IMR-90 (cell line): ENCODE data around the gene SETD3. TPM values are rescaled to one million over a fixed set of nuclear protein-coding genes. Genes with fewer than 3 reads are reported as not detected.
A peak's percentile ranks its signal among the peaks of the same experiment; 100 is the strongest.

Source experiments
- ATAC-seq: fragments of 200-7000 bp; cut with Tn5 transposase; 2 replicates; pipeline ENCODE4 v1.9.1; 2020; ENCODE audit warnings: low read depth, mild to moderate bottlenecking, moderate library complexity
- BruUV-seq: library from RNA; stranded (reverse); fragments of 400-500 nt; replicated peaks from 2 replicates; lab custom pipeline; 2021; lab: Mats Ljungman, UMichigan
- CTCF ChIA-PET: fragments of 300-600 bp; formaldehyde crosslinking; extraction: SDS; loops from one replicate; lab custom pipeline; 2021; ENCODE audit warnings: antibody characterized with exemption; lab: Yijun Ruan, JAX
- POLR2A ChIA-PET: fragments of 300-600 bp; sonication (Branson Sonifier 250); formaldehyde crosslinking; loops from one replicate; lab custom pipeline; 2022; ENCODE audit warnings: antibody characterized with exemption; ENCODE audit not compliant: unreplicated experiment; lab: Charles Lee
- DNase-seq: peaks from one replicate; pipeline ENCODE4 v3.0.0; 2013
- H2AFZ ChIP-seq: replicated peaks from 2 replicates; pipeline ENCODE3; 2013; ENCODE audit warnings: low read length, mild to moderate bottlenecking; ENCODE audit not compliant: poor library complexity
- H2AK5ac ChIP-seq: 2 replicates; pipeline ENCODE4 v1.6.1; 2013; ENCODE audit warnings: low read depth, low read length, inconsistent platforms
- H2AK9ac ChIP-seq: replicated peaks from 2 replicates; pipeline ENCODE3; 2013; ENCODE audit warnings: mild to moderate bottlenecking, low read depth, low read length, moderate library complexity; ENCODE audit not compliant: poor library complexity
- H2BK120ac ChIP-seq: 2 replicates; pipeline ENCODE4 v1.6.1; 2013; ENCODE audit warnings: low read depth, low read length, inconsistent platforms
- H2BK15ac ChIP-seq: 3 replicates; pipeline ENCODE4 v1.6.1; 2013; ENCODE audit warnings: low read depth, low read length, inconsistent platforms
- H2BK20ac ChIP-seq: 2 replicates; pipeline ENCODE4 v1.6.1; 2013; ENCODE audit warnings: low read depth, mild to moderate bottlenecking, inconsistent platforms, low read length, moderate library complexity
- H2BK5ac ChIP-seq: 2 replicates; pipeline ENCODE4 v1.6.1; 2013; ENCODE audit warnings: mild to moderate bottlenecking, low read depth, low read length, inconsistent platforms; ENCODE audit not compliant: poor library complexity, severe bottlenecking
- H3K14ac ChIP-seq: replicated peaks from 2 replicates; pipeline ENCODE4 v1.6.1; 2013; ENCODE audit warnings: low read depth, low read length, inconsistent platforms
- H3K18ac ChIP-seq: 2 replicates; pipeline ENCODE4 v1.6.1; 2013; ENCODE audit warnings: low read depth, low read length, control low read depth
- H3K23ac ChIP-seq: 2 replicates; pipeline ENCODE4 v1.6.1; 2013; ENCODE audit warnings: low read depth, low read length, inconsistent platforms
- H3K27ac ChIP-seq: 2 replicates; pipeline ENCODE4 v1.5.1; 2013; ENCODE audit warnings: mild to moderate bottlenecking, control low read depth, low read length; ENCODE audit not compliant: insufficient read depth
- H3K27me3 ChIP-seq: 2 replicates; pipeline ENCODE4 v1.6.1; 2013; ENCODE audit warnings: low read length; ENCODE audit not compliant: control insufficient read depth, insufficient read depth
- H3K36me3 ChIP-seq: 2 replicates; pipeline ENCODE4 v1.6.1; 2013; ENCODE audit warnings: low read length, mixed read lengths; ENCODE audit not compliant: control insufficient read depth, insufficient read depth
- H3K4ac ChIP-seq: 2 replicates; pipeline ENCODE4 v1.6.1; 2013; ENCODE audit warnings: low read depth, low read length, inconsistent platforms
- H3K4me1 ChIP-seq: 2 replicates; pipeline ENCODE4 v1.6.1; 2013; ENCODE audit warnings: low read length, mixed read lengths; ENCODE audit not compliant: control insufficient read depth, insufficient read depth
- H3K4me2 ChIP-seq: 2 replicates; pipeline ENCODE4 v1.6.1; 2013; ENCODE audit warnings: low read depth, mild to moderate bottlenecking, control low read depth, low read length, moderate library complexity
- H3K4me3 ChIP-seq: 2 replicates; pipeline ENCODE4 v1.5.1; 2013; ENCODE audit warnings: low read depth, mild to moderate bottlenecking, control low read depth, low read length, moderate library complexity; ENCODE audit not compliant: insufficient read depth
- H3K56ac ChIP-seq: 2 replicates; pipeline ENCODE4 v1.6.1; 2013; ENCODE audit warnings: low read length, inconsistent platforms; ENCODE audit not compliant: insufficient read depth; ENCODE audit errors: extremely low read depth
- H3K79me1 ChIP-seq, 2 experiments: 2 replicates each; pipeline ENCODE4 v1.6.1; 2013; ENCODE audit warnings: low read length in 2 of 2, inconsistent platforms in 1 of 2, low read depth in 1 of 2
- H3K9ac ChIP-seq: 2 replicates; pipeline ENCODE4 v1.6.1; 2013; ENCODE audit warnings: low read depth, low read length, control low read depth
- H3K9me1 ChIP-seq: 2 replicates; pipeline ENCODE4 v1.6.1; 2013; ENCODE audit warnings: low read length, inconsistent platforms; ENCODE audit not compliant: insufficient read depth
- H3K9me3 ChIP-seq: 2 replicates; pipeline ENCODE4 v1.6.1; 2013; ENCODE audit warnings: low read length; ENCODE audit not compliant: control insufficient read depth, insufficient read depth
- H4K20me1 ChIP-seq: 2 replicates; pipeline ENCODE4 v1.6.1; 2013; ENCODE audit warnings: low read length, inconsistent platforms; ENCODE audit not compliant: insufficient read depth
- H4K5ac ChIP-seq: 2 replicates; pipeline ENCODE4 v1.6.1; 2013; ENCODE audit warnings: mild to moderate bottlenecking, low read depth, low read length, control low read depth
- H4K8ac ChIP-seq, 2 experiments: 2 replicates each; pipeline ENCODE4 v1.6.1; 2013; ENCODE audit warnings: low read depth in 2 of 2, low read length in 2 of 2, control low read depth in 1 of 2, inconsistent platforms in 1 of 2
- H4K91ac ChIP-seq: 2 replicates; pipeline ENCODE4 v1.6.1; 2013; ENCODE audit warnings: low read depth, low read length, inconsistent platforms; ENCODE audit not compliant: insufficient read depth
- MAZ ChIP-seq: IDR thresholded peaks from 2 replicates; pipeline ENCODE4 v1.6.1; 2012; ENCODE audit warnings: low read depth, mild to moderate bottlenecking, low read length, improper control_type of control experiment, moderate library complexity, borderline replicate concordance
- MXI1 ChIP-seq: IDR thresholded peaks from 2 replicates; pipeline ENCODE4 v1.6.1; 2012; ENCODE audit warnings: low read depth, mild to moderate bottlenecking, low read length, moderate library complexity, borderline replicate concordance
- USF2 ChIP-seq: fragments of 150-350 bp; IDR thresholded peaks from 2 replicates; pipeline ENCODE4 v1.6.1; 2017; ENCODE audit warnings: mild to moderate bottlenecking, antibody characterized with exemption, low read length, low read depth
- WGBS, 2 experiments: methylation state at CpG; one replicate each; pipeline versions ENCODE4 v1.1.5 to v1.1.7; 2013; ENCODE audit warnings: missing lambda C conversion rate in 2 of 2; ENCODE audit not compliant: insufficient read length in 1 of 2; ENCODE audit errors: extremely low coverage in 2 of 2; 5-methylcytosine and 5-hydroxymethylcytosine counted together
- dilution Hi-C: fragments of 300-500 bp; cut with HindIII; formaldehyde crosslinking; loops from one replicate; pipeline ENCODE4 v1.14.3; 2018; ENCODE audit warnings: low sequenced_read_pairs; ENCODE audit not compliant: unreplicated experiment
- in situ Hi-C: fragments of 300-500 bp; cut with MboI; formaldehyde crosslinking; loops from 3 replicates; pipeline ENCODE4 v1.14.3; 2019; ENCODE audit warnings: low sequenced_read_pairs, inconsistent platforms, mixed read lengths
- intact Hi-C: fragments of 100-400 bp; cut with micrococcal nuclease; formaldehyde crosslinking; loops from 2 replicates; pipeline ENCODE4 v1.10.0; 2022
- polyA plus RNA-seq, 3 experiments: library from polyadenylated mRNA; depleted of rRNA; stranded (reverse); fragments of >200 nt; gene quantifications; 2 replicates each; pipeline ENCODE4 v1.2.3, GENCODE V29; 2012; ENCODE audit warnings: low replicate concordance in 1 of 3
- total RNA-seq: library from RNA; depleted of rRNA; stranded (reverse); fragments of >200 nt; gene quantifications from 2 replicates; pipeline ENCODE4 v1.2.3, GENCODE V29; 2012

Gene SETD3
- total and polyA plus RNA-seq, 2 of the 4 experiments (the other 2 are of a cell fraction): 18.8 to 31.9 TPM

DNA sequence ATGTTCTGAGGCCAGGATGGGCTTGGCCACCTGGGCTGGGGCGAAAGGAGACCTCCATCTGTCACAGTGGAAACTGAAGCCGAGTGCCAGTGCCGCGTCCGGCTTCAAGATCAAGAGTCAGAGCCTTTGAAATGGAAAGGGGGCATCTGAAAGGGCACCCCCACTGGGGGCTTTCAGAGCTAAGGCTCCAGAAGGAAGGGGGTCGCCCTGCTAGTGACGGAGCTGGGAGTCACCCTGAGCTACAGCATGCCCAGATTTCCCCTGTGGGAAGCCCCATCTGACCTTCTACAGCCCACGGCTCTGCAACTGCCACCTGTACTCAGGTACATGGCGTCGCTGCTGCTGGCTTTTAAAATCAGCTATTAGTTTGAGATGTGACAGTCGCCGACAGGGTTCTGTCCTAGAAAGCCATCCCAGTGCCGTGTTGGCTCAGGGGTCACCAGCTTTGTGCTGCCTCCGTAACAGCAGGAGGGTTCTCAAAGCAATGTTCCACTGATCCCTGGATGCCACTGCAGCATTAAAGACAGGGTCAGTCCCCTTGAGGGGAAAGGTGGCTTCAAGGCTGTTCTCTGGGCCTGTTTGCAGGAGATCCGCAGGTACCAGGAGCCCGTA, 32.0 kb upstream of the SETD3 start:
- Histone ChIP-seq H3K4me1 (peaks cover 15% of the 10 kb centered on the region), H2AK9ac (no peak overlapping the region), H3K4me3 (no peak overlapping the region), H2BK15ac (no peak overlapping the region), H3K36me3 (peaks cover 43% of the 10 kb centered on the region), H3K79me1 (peaks cover 9 to 56% of the 10 kb centered on the region in 2 experiments), H3K9me3 (no peaks in the 10 kb centered on the region), H2BK20ac (no peak overlapping the region), H2AFZ (no peak overlapping the region), H3K23ac (no peak overlapping the region), H4K20me1 (peaks cover 42% of the 10 kb centered on the region), H4K8ac (no peak overlapping the region; a peak in 1 of 4 replicates), H2BK5ac (no peak overlapping the region), H3K9ac (no peak overlapping the region), H3K9me1 (peaks cover 4% of the 10 kb centered on the region; the same call in 1 of the 2 replicates), H3K4ac (no peak overlapping the region), H3K4me2 (no peak overlapping the region), H4K5ac (no peak overlapping the region), H3K18ac (no peak overlapping the region), H3K27ac (peak overlapping the region; percentile 1; the same call in 1 of the 2 replicates), H3K14ac (no peak overlapping the region), H2AK5ac (no peak overlapping the region; the same call in 1 of the 2 replicates), H2BK120ac (no peak overlapping the region), H3K56ac (no peak overlapping the region), H3K27me3 (no peaks in the 10 kb centered on the region), H4K91ac (no peak overlapping the region)
- intact Hi-C loops (no loop called here), dilution Hi-C loops (no loop called here), in situ Hi-C loops (loop anchor here (5.0 kb wide), 1 partner anchor 370 kb away; no protein-coding TSS in a partner anchor)
- no peak for ATAC-seq
- TF ChIP-seq USF2: no peak
- TF ChIP-seq MAZ: no peak
- TF ChIP-seq MXI1: no peak
- BruUV-seq: no TSS peak
- WGBS, 2 experiments: 91% methylated on average over 11 of the region's 16 CpGs; no CpG with 5 or more reads in 1 of the 2 experiments
- ChIA-PET CTCF (interaction anchor here (0.6 kb wide), 1 partner anchor 10 kb away, joined by 3 read pairs; no protein-coding TSS in a partner anchor), POLR2A (no interaction called here)
- no peak for DNase-seq
